CD4-positive, alpha-beta T cell (primary cell): ENCODE measurements around the gene TM9SF3. TPM values are rescaled to one million over a fixed set of nuclear protein-coding genes. Genes with fewer than 3 reads are reported as not detected.

ENCODE experiments used
- ATAC-seq: fragments of 200-7000 bp; cut with Tn5 transposase; one replicate; pipeline ENCODE4 v1.10.0; 2022; ENCODE audit warnings: mild to moderate bottlenecking; ENCODE audit not compliant: poor library complexity
- CTCF ChIA-PET: fragments of 350-600 bp; sonication (Branson Sonifier 250); formaldehyde crosslinking; loops from one replicate; lab custom pipeline; 2021; ENCODE audit warnings: antibody characterized with exemption, inconsistent platforms; lab: Charles Lee
- POLR2A ChIA-PET: fragments of 350-600 bp; sonication (Branson Sonifier 250); formaldehyde crosslinking; loops from one replicate; lab custom pipeline; 2021; ENCODE audit warnings: antibody characterized with exemption, inconsistent platforms; lab: Charles Lee
- DNase-seq, 14 experiments: peaks; one replicate each; pipeline ENCODE4 v3.0.0-alpha.2; 2013 to 2020; ENCODE audit warnings: mixed read lengths in 2 of 14
- H3K27ac ChIP-seq, 2 donors: one replicate each; pipeline versions ENCODE4 v1.5.1 to v1.7.0; 2013; ENCODE audit warnings: low read length in 2 of 2, low read depth in 1 of 2, mild to moderate bottlenecking in 1 of 2
- H3K27me3 ChIP-seq, 2 experiments: 1 replicate in 1 of 2; 2 replicates in 1 of 2; pipeline versions ENCODE4 v1.6.1 to v1.7.0; 2013; ENCODE audit warnings: low read length in 2 of 2, control low read depth in 1 of 2, mild to moderate bottlenecking in 1 of 2, moderate library complexity in 1 of 2; ENCODE audit not compliant: insufficient read depth in 2 of 2, control insufficient read depth in 1 of 2
- H3K36me3 ChIP-seq: one replicate; pipeline ENCODE4 v1.6.1; 2013; ENCODE audit warnings: low read length, control low read depth; ENCODE audit not compliant: insufficient read depth
- H3K4me1 ChIP-seq: one replicate; pipeline ENCODE4 v1.6.1; 2013; ENCODE audit warnings: low read length, control low read depth; ENCODE audit not compliant: insufficient read depth
- H3K4me3 ChIP-seq: one replicate; pipeline ENCODE4 v1.5.1; 2013; ENCODE audit warnings: mild to moderate bottlenecking, low read length, moderate library complexity
- H3K9me3 ChIP-seq, 2 experiments: 1 replicate in 1 of 2; 2 replicates in 1 of 2; pipeline versions ENCODE4 v1.6.1 to v1.7.0; 2013; ENCODE audit warnings: low read length in 2 of 2, mild to moderate bottlenecking in 2 of 2, control low read depth in 1 of 2, moderate library complexity in 1 of 2; ENCODE audit not compliant: control insufficient read depth in 1 of 2, insufficient read depth in 1 of 2
- H3K27ac Mint-ChIP-seq: one replicate; pipeline ENCODE4 v1.8.0; 2020; ENCODE audit warnings: mixed read lengths
- H3K27me3 Mint-ChIP-seq: one replicate; pipeline ENCODE4 v1.8.0; 2021; ENCODE audit warnings: mixed read lengths
- H3K36me3 Mint-ChIP-seq: one replicate; pipeline ENCODE4 v1.8.0; 2021; ENCODE audit warnings: low read depth, mixed read lengths
- H3K4me1 Mint-ChIP-seq: one replicate; pipeline ENCODE4 v1.8.0; 2021; ENCODE audit warnings: low read depth, mixed read lengths
- H3K4me3 Mint-ChIP-seq: one replicate; pipeline ENCODE4 v1.8.0; 2020; ENCODE audit warnings: mild to moderate bottlenecking, mixed read lengths
- H3K9me3 Mint-ChIP-seq: one replicate; pipeline ENCODE4 v1.8.0; 2020; ENCODE audit warnings: mixed read lengths
- CTCF ChIP-seq: fragments of 200-600 bp; IDR thresholded peaks from one replicate; pipeline ENCODE4 v1.8.0; 2022; ENCODE audit warnings: antibody characterized with exemption, mild to moderate bottlenecking
- intact Hi-C, 2 experiments: fragments of 100-400 bp; cut with DNase I in 1 of 2; cut with micrococcal nuclease in 1 of 2; formaldehyde crosslinking; loops; one replicate each; pipeline versions ENCODE4 v1.15.1 to v1.9.0; 2023 to 2025; cut with DNase I, micrococcal nuclease
- total RNA-seq, 174 experiments: library from RNA in 2 of 174; stranded (reverse) in 2 of 174; gene quantifications; one replicate each; pipeline ENCODE4 v1.2.3 and lab custom pipeline; 2021 to 2026

TM9SF3 gene
- total RNA-seq, 2 experiments from 2014 or later: 92.4 to 92.7 TPM

DNA sequence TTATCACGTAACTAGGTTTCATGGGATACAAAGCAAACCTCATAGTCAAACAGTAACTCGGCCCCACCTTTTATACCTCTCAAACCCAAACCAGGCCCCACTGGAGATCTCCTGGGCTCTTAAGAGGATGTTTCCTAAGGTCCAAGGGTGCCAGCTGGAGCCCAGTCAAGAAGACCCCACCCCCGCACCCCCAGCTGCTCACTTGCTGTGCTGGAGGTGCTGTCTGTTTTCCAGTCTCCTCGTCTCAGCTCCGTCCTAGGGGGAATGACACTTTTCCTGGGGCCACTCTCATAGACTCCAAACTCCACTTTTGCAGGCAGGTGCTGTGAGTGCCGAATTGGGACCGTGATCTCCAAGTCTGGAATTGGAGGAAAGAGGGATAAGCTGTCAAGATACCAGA is 22.7 kb upstream of the TM9SF3 start:
- Histone ChIP-seq H3K36me3 (no peaks in the 10 kb centered on the region), H3K27me3 (no peaks in the 10 kb centered on the region), H3K27ac (no peak overlapping the region), H3K9me3 (no peaks in the 10 kb centered on the region), H3K4me3 (no peak overlapping the region), H3K4me1 (peaks cover 14% of the 10 kb centered on the region)
- Mint-ChIP-seq H3K4me3 (no peak overlapping the region), H3K36me3 (no peaks in the 10 kb centered on the region), H3K27ac (no peak overlapping the region), H3K27me3 (no peaks in the 10 kb centered on the region), H3K4me1 (peaks cover 5% of the 10 kb centered on the region), H3K9me3 (no peaks in the 10 kb centered on the region)
- intact Hi-C loops: no loop called here
- TF ChIP-seq CTCF: no peak
- POLR2A ChIA-PET: no interaction called here
- CTCF ChIA-PET: no interaction called here
- ATAC-seq (no peak), DNase-seq (no peak)

- Mint-ChIP-seq H3K4me1 (peaks cover 5% of the 10 kb centered on the region), H3K27ac (no peak overlapping the region), H3K9me3 (no peaks in the 10 kb centered on the region), H3K36me3 (no peaks in the 10 kb centered on the region), H3K27me3 (no peaks in the 10 kb centered on the region), H3K4me3 (no peak overlapping the region)
- Histone ChIP-seq H3K36me3 (no peaks in the 10 kb centered on the region), H3K9me3 (no peaks in the 10 kb centered on the region), H3K4me3 (no peak overlapping the region), H3K27ac (no peak overlapping the region), H3K4me1 (peaks cover 14% of the 10 kb centered on the region), H3K27me3 (no peaks in the 10 kb centered on the region)
- POLR2A ChIA-PET: no interaction called here
- DNase-seq: no peak
- intact Hi-C loops: no loop called here
- CTCF ChIA-PET: no interaction called here
- TF ChIP-seq CTCF: no peak
- ATAC-seq: no peak
These were observed 22.0 kb upstream of the TM9SF3 start for GRCh38 chr10:96608805-96609204.

DNA sequence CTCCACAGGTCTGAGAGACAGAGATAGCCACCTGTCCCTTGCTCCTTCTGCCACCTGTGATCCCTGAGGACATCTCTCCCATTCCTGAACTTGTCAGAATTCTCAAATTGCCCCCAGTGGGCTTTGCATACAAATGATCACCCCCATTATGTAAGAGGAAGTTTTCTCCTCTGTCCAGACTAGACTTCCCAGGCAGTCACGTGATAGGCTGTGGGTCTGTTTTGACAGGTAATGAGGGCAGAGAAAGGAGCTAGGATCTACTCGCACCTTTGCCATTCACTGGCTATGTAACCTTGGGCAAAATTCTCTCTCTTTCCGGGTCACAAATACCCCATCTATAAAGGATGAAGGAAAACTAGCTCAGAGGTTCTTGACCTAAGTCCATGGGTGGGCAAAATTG is 21.4 kb upstream of the TM9SF3 start:
- intact Hi-C loops: no loop called here
- Histone ChIP-seq H3K4me1 (peaks cover 14% of the 10 kb centered on the region), H3K9me3 (no peaks in the 10 kb centered on the region), H3K4me3 (no peak overlapping the region), H3K36me3 (no peaks in the 10 kb centered on the region), H3K27me3 (no peaks in the 10 kb centered on the region), H3K27ac (no peak overlapping the region)
- ChIA-PET POLR2A (no interaction called here), CTCF (no interaction called here)
- TF ChIP-seq CTCF: no peak
- no peak overlapping the region for H3K27ac Mint-ChIP-seq
- H3K36me3 Mint-ChIP-seq: no peaks in the 10 kb centered on the region
- no peaks in the 10 kb centered on the region for H3K27me3 Mint-ChIP-seq
- ATAC-seq (no peak), DNase-seq (no peak)
- peaks cover 5% of the 10 kb centered on the region for H3K4me1 Mint-ChIP-seq
- H3K4me3 Mint-ChIP-seq: no peak overlapping the region
- no peaks in the 10 kb centered on the region for H3K9me3 Mint-ChIP-seq
